ENCODE measurements around the gene PRM1.

GRCh38 chr16:11328172-11329070, 47.3 kb upstream of the PRM1 start:
- TF ChIP-seq CTCF (IDR thresholded peaks at IDR 0.05) (no peak), NR3C1 (CRISPR knock-in tag; conservative IDR thresholded peaks at IDR 0.05; ENCODE audit: low read depth) (no peak), CREM (CRISPR knock-in tag; IDR thresholded peaks at IDR 0.05) (no peak), ZNF416 (CRISPR knock-in tag; IDR thresholded peaks at IDR 0.05) (no peak), TP53 (CRISPR knock-in tag; IDR thresholded peaks at IDR 0.05) (no peak)

Measured in WTC11 (cell line).